ENCODE measurements around the gene TFIP11. TPM values are rescaled to one million over a fixed set of nuclear protein-coding genes. Genes with fewer than 3 reads are reported as not detected.

TFIP11 gene
- total RNA-seq, 1 donor from 2014 or later, result 26.2 TPM

- no peaks in the 10 kb centered on the region for H3K36me3 ChIP-seq
- H3K36me3 Mint-ChIP-seq, result peaks cover 17% of the 10 kb centered on the region
- no peaks in the 10 kb centered on the region for H4K20me1 ChIP-seq (ENCODE audit: low read depth)
These were observed 13.8 kb upstream of the TFIP11 start for GRCh38 chr22:26525946-26526564.

GRCh38 chr22:26524870-26525269, 12.6 kb upstream of the TFIP11 start:
- H3K36me3 ChIP-seq, result no peaks in the 10 kb centered on the region
- Mint-ChIP-seq H3K27me3 (ENCODE audit: insufficient read depth, low read depth) (no peaks in the 10 kb centered on the region), H3K27ac (no peak overlapping the region), H3K4me3 (no peak overlapping the region), H3K36me3 (peaks cover 12% of the 10 kb centered on the region), H3K9me3 (no peaks in the 10 kb centered on the region), H3K4me1 (peaks cover 9% of the 10 kb centered on the region)
- no peaks in the 10 kb centered on the region for H4K20me1 ChIP-seq (ENCODE audit: low read depth)
- no peak overlapping the region for H3K9ac ChIP-seq
- no peaks in the 10 kb centered on the region for H3K27me3 ChIP-seq
- no peak overlapping the region for H2AFZ ChIP-seq (replicated peaks)
- no peak for TF ChIP-seq EZH2phosphoT487 (IDR thresholded peaks at IDR 0.05)
- TF ChIP-seq EZH2 (IDR thresholded peaks at IDR 0.05), result no peak
- TF ChIP-seq CTCF (IDR thresholded peaks at IDR 0.05), result no peak
- no peaks in the 10 kb centered on the region for H3K4me1 ChIP-seq
- H3K79me2 ChIP-seq (ENCODE audit: low read depth), result no peaks in the 10 kb centered on the region
- no peak overlapping the region for H3K4me3 ChIP-seq
- H3F3A ChIP-seq (ENCODE audit: low read depth), result peaks cover 4% of the 10 kb centered on the region
- no peak for DNase-seq (ENCODE audit: low spot score)
- no peak overlapping the region for H3K4me2 ChIP-seq
- no peak overlapping the region for H3K27ac ChIP-seq
- H3K9me3 ChIP-seq (ENCODE audit: low read depth), result no peaks in the 10 kb centered on the region

More at GRCh38 chr22:26525946-26526564, 13.8 kb upstream of the TFIP11 start:
- Mint-ChIP-seq H3K4me3 (no peak overlapping the region), H3K27ac (no peak overlapping the region), H3K9me3 (no peaks in the 10 kb centered on the region), H3K27me3 (ENCODE audit: insufficient read depth, low read depth) (peaks cover 2% of the 10 kb centered on the region), H3K4me1 (peaks cover 9% of the 10 kb centered on the region)
- no peak for TF ChIP-seq CTCF (IDR thresholded peaks at IDR 0.05)
- TF ChIP-seq EZH2phosphoT487 (IDR thresholded peaks at IDR 0.05), result no peak
- TF ChIP-seq EZH2 (IDR thresholded peaks at IDR 0.05), result no peak
- Histone ChIP-seq H3K4me3 (no peak overlapping the region), H2AFZ (replicated peaks) (no peak overlapping the region), H3F3A (ENCODE audit: low read depth) (peaks cover 4% of the 10 kb centered on the region), H3K27me3 (no peaks in the 10 kb centered on the region), H3K9ac (no peak overlapping the region), H3K79me2 (ENCODE audit: low read depth) (no peaks in the 10 kb centered on the region), H3K9me3 (ENCODE audit: low read depth) (no peaks in the 10 kb centered on the region), H3K4me1 (no peaks in the 10 kb centered on the region), H3K4me2 (no peak overlapping the region), H3K27ac (no peak overlapping the region)
- no peak for DNase-seq (ENCODE audit: low spot score)

DNA sequence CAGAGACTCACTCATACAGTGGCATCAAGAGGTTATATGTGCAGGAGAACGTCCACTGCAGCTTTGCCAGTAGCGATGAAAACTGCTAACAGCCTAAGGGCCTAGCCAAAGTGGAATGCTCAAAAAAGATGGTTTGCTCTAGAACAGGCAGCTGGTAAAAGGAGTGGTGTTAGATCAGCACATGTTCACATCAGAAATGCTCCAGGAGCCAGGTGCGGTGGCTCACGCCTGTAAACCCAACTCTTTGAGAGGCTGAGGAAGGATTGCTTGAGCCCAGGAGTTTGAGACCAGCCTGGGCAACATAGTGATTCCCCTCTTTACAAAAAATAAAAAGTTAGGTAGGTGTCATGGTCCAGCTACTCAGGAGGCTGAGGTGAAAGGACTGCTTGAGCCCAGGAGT, 10.3 kb upstream of the TFIP11 start:
- TF ChIP-seq EZH2 (IDR thresholded peaks at IDR 0.05), result no peak
- TF ChIP-seq CTCF (IDR thresholded peaks at IDR 0.05), result no peak
- TF ChIP-seq EZH2phosphoT487 (IDR thresholded peaks at IDR 0.05), result no peak
- Mint-ChIP-seq H3K27me3 (ENCODE audit: insufficient read depth, low read depth) (no peaks in the 10 kb centered on the region), H3K36me3 (peaks cover 7% of the 10 kb centered on the region)

More for the DNA sequence above, 10.3 kb upstream of the TFIP11 start:
- Histone ChIP-seq H3K27me3 (no peaks in the 10 kb centered on the region), H3K4me2 (no peak overlapping the region), H3F3A (ENCODE audit: low read depth) (peaks cover 4% of the 10 kb centered on the region), H3K36me3 (no peaks in the 10 kb centered on the region), H3K27ac (peak overlapping the region; percentile 46), H4K20me1 (ENCODE audit: low read depth) (no peaks in the 10 kb centered on the region), H3K79me2 (ENCODE audit: low read depth) (no peaks in the 10 kb centered on the region), H2AFZ (replicated peaks) (no peak overlapping the region), H3K4me1 (no peaks in the 10 kb centered on the region), H3K4me3 (no peak overlapping the region), H3K9me3 (ENCODE audit: low read depth) (no peaks in the 10 kb centered on the region), H3K9ac (no peak overlapping the region)
- peaks cover 1% of the 10 kb centered on the region for H3K4me1 Mint-ChIP-seq
- no peak overlapping the region for H3K4me3 Mint-ChIP-seq
- no peaks in the 10 kb centered on the region for H3K9me3 Mint-ChIP-seq
- no peak for DNase-seq (ENCODE audit: low spot score)
- no peak overlapping the region for H3K27ac Mint-ChIP-seq
